GF-D8 (cell line): ENCODE results near the gene ACO1.

Experiments used
- DNase-seq: peaks from one replicate; lab custom pipeline; 2025; lab: John Stamatoyannopoulos, UW

The ACO1 gene

DNA sequence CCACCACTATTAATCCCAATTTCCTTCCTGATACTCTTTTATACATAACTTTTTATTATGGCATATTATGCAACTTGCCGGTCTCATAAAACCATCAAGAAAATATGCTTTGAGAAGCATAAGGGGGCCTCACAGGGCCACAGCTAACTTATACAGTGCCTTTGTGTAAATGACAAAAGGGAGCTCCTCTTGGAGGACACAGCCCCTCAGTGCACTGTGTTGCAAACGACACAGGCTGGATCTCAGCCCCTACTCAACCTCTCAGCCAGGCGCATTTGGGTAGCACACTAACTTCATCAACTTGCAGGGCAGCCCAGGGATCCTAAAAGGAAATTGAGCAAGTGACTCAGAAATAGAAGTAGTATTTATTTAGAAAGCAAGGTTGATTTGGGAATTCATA lies 106.2 kb downstream of the ACO1 start:
- no peak for DNase-seq

DNA sequence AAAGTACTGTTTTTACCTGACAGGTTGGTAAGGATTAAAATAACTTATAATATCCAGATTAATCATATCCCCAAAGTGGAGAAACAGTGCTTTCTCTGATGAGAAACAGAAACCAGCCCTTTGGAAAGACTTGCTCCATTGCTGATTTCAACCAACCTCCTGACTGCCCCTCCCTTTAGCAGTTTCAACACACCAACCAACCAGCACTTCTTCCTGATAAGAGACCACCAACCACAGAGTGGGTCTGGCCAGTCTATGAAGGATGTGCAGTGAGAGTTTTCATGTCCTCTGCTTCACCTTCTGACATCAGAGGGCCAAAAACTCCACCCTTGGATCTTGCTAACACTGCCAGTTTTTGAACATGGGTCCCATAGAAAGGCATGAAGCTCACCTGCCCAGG lies 113.5 kb downstream of the ACO1 start:
- DNase-seq, result no peak

DNA sequence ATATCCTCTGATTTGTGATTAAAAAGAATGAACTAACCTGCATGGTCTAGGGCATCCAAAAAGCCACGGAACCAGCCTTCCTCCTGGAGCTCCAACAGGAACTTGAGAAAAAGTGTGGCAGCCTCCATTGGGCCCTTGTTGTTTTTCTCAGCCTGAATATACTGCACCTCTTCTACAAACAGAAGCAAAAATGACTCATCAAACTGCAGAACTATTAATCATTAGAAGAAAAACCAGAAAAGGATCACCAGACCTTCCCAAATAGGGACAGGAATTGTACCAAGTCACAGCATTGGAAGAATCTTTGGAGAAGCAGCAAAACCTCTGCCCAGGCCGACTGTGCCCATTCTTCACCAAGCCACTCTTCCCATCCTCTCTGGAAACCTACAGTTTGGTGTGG lies 116.3 kb downstream of the ACO1 start:
- no peak for DNase-seq

DNA sequence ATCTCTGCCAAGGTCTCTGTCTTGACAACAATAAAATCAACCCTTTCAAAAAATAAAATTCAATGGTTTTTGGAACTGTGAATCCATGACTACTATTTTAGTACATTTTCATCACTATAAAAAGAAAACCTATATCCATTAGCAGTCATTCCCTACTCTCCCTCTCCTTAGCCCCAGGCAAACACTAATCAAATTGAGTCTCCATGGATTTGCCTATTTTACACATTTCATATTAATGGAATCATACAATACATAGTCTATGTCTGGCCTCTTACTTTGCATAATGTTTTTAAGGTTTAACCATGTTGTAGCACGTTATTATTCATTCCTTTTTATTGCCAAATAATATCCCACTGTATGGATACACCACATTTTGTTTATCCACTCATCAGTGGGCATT lies 117.4 kb downstream of the ACO1 start:
- no peak for DNase-seq

DNA sequence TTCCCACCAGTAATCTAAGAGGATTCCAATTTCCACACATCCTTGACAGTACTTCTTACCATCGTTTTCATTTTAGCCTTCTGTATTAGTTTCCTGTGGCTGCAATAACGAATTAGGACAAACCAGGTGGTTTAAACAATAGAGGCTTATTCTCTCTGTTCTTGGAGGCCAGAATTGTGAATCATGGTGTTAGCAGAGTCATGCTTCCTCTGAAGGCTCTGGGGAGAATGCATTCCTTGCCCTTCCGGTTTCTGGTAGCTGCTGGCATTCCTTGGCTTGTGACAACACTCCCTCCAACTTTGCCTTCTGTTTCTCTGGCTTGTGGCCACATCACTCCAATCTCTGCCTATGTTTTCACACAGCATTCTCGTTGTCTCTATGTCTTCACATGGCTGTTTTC lies 118.0 kb downstream of the ACO1 start:
- no peak for DNase-seq

DNA sequence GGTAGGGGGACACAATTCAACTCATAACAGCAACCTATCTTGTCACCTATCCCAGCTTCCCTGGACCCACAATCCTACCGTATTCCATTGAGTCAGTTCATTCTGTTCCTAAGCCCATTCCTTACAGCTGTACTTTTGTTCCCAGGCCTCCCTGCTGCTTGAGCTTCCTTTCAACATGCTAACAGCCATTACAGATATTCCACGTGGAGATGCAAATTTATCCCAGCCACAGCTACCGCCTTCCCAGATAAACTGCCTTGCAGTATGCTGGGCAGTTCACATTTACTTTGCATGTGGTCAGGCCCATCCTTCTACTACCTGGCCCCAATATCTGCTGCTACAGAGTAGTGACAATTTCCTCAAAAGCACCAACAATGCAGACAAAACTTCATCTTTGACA lies 118.6 kb downstream of the ACO1 start:
- DNase-seq, result no peak
